Measurements from ENCODE around the gene NARS2. TPM values are rescaled to one million over a fixed set of nuclear protein-coding genes. Genes with fewer than 3 reads are reported as not detected.

NARS2 gene
- total RNA-seq, 3 donors from 2014 or later (not counting 1 experiment from before 2014, with no cell fraction given): 6.5 to 9.6 (median 8.8) TPM

- no peak overlapping the region for H3K4me3 Mint-ChIP-seq
- Histone ChIP-seq H3K9me3 (ENCODE audit: control insufficient read depth, insufficient read depth, low read length) (no peaks in the 10 kb centered on the region), H3K4me3 (ENCODE audit: low read length) (no peak overlapping the region), H3K4me1 (ENCODE audit: control insufficient read depth, insufficient read depth, low read length) (peaks cover 3% of the 10 kb centered on the region), H3K27me3 (ENCODE audit: control insufficient read depth, insufficient read depth, low read length) (no peaks in the 10 kb centered on the region), H3K27ac (ENCODE audit: low read length) (no peak overlapping the region), H3K36me3 (ENCODE audit: control insufficient read depth, insufficient read depth, low read length) (no peaks in the 10 kb centered on the region)
- DNase-seq (no peak), ATAC-seq (peak in 1 of 3 donors; percentile 50)
- no peaks in the 10 kb centered on the region for H3K9me3 Mint-ChIP-seq
- peaks cover 0 to 2% of the 10 kb centered on the region in 2 donors for H3K27me3 Mint-ChIP-seq (ENCODE audit: low read depth in 2 of 2)
- intact Hi-C loops (cut with micrococcal nuclease): no loop called here
- no peak overlapping the region for H3K27ac Mint-ChIP-seq
- WGBS (ENCODE audit: insufficient coverage): 32% methylated on average over 4 of the region's 4 CpGs
- TF ChIP-seq, protein P1, sequence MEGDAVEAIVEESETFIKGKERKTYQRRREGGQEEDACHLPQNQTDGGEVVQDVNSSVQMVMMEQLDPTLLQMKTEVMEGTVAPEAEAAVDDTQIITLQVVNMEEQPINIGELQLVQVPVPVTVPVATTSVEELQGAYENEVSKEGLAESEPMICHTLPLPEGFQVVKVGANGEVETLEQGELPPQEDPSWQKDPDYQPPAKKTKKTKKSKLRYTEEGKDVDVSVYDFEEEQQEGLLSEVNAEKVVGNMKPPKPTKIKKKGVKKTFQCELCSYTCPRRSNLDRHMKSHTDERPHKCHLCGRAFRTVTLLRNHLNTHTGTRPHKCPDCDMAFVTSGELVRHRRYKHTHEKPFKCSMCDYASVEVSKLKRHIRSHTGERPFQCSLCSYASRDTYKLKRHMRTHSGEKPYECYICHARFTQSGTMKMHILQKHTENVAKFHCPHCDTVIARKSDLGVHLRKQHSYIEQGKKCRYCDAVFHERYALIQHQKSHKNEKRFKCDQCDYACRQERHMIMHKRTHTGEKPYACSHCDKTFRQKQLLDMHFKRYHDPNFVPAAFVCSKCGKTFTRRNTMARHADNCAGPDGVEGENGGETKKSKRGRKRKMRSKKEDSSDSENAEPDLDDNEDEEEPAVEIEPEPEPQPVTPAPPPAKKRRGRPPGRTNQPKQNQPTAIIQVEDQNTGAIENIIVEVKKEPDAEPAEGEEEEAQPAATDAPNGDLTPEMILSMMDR (IDR thresholded peaks at IDR 0.05): no peak
- H3K4me1 Mint-ChIP-seq: peaks cover 0 to 4% of the 10 kb centered on the region in 2 donors
- H3K36me3 Mint-ChIP-seq: no peaks in the 10 kb centered on the region
Observed at GRCh38 chr11:78429660-78430059, 145.0 kb downstream of the NARS2 start.

GRCh38 chr11:78429209-78429608 lies 145.5 kb downstream of the NARS2 start:
- Mint-ChIP-seq H3K4me1 (peaks cover 0 to 7% of the 10 kb centered on the region in 2 donors), H3K27ac (no peak overlapping the region), H3K27me3 (ENCODE audit: low read depth in 2 of 2) (peaks cover 0 to 4% of the 10 kb centered on the region in 2 donors), H3K4me3 (no peak overlapping the region), H3K36me3 (no peaks in the 10 kb centered on the region), H3K9me3 (no peaks in the 10 kb centered on the region)
- no peak overlapping the region for H3K27ac ChIP-seq (ENCODE audit: low read length)
- H3K27me3 ChIP-seq (ENCODE audit: control insufficient read depth, insufficient read depth, low read length): no peaks in the 10 kb centered on the region
- TF ChIP-seq, protein P1 (IDR thresholded peaks at IDR 0.05): no peak
- intact Hi-C loops (cut with micrococcal nuclease): no loop called here
- H3K9me3 ChIP-seq (ENCODE audit: control insufficient read depth, insufficient read depth, low read length): no peaks in the 10 kb centered on the region
- H3K4me3 ChIP-seq (ENCODE audit: low read length): no peak overlapping the region
- H3K36me3 ChIP-seq (ENCODE audit: control insufficient read depth, insufficient read depth, low read length): no peaks in the 10 kb centered on the region
- H3K4me1 ChIP-seq (ENCODE audit: control insufficient read depth, insufficient read depth, low read length): peaks cover 3% of the 10 kb centered on the region
- no peak for ATAC-seq
- DNase-seq: no peak

DNA sequence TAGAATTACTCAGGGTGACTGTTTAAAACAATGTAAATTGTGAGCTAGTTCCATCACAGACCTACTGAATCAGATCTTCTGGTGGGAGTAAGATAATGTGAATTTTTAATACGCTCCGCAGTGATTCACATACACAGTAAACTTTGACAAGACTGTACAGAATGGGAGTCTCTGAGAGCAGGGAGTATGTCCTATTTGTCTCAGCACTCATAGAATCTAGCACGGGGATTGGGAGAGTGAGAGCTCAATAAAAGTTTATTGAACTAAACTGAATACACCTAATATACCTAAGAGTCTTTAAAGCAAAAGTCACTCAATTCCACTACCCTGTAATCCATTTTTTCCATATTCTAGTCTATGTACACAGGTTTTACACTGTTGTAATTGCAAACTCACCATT lies 145.9 kb downstream of the NARS2 start:
- no peaks in the 10 kb centered on the region for H3K9me3 Mint-ChIP-seq
- no peak overlapping the region for H3K27ac ChIP-seq (ENCODE audit: low read length)
- intact Hi-C loops (cut with micrococcal nuclease): no loop called here

DNA sequence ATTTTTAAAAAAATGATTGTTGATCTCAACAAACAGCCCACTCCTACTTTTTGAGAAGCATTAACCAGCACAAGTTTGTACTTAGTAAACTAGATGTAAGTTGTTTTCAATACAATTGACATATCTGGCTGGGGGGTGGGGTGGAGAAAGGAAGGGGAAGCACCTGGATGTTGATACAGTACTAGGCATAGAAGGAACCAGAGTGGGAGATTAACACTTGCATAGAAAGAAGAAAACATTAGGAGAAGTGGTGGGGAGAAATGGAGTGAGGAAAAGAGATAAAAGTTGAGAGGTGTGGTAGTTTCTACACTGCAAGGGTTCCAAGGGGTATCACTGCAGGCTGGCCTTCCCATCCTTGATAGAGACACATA lies 146.4 kb downstream of the NARS2 start:
- Mint-ChIP-seq H3K4me3 (no peak overlapping the region), H3K4me1 (peaks cover 0 to 7% of the 10 kb centered on the region in 2 donors)
- no peak overlapping the region for H3K4me3 ChIP-seq (ENCODE audit: low read length)

More for the DNA sequence above, 145.9 kb downstream of the NARS2 start:
- H3K4me1 ChIP-seq (ENCODE audit: control insufficient read depth, insufficient read depth, low read length): peaks cover 3% of the 10 kb centered on the region
- Mint-ChIP-seq H3K27ac (no peak overlapping the region), H3K4me1 (peaks cover 0 to 7% of the 10 kb centered on the region in 2 donors), H3K27me3 (ENCODE audit: low read depth in 2 of 2) (peaks cover 0 to 6% of the 10 kb centered on the region in 2 donors), H3K4me3 (no peak overlapping the region), H3K36me3 (no peaks in the 10 kb centered on the region)
- 100% methylated on average over 2 of the region's 3 CpGs for WGBS (ENCODE audit: insufficient coverage)
- no peak for ATAC-seq
- no peaks in the 10 kb centered on the region for H3K27me3 ChIP-seq (ENCODE audit: control insufficient read depth, insufficient read depth, low read length)
- no peaks in the 10 kb centered on the region for H3K36me3 ChIP-seq (ENCODE audit: control insufficient read depth, insufficient read depth, low read length)
- H3K9me3 ChIP-seq (ENCODE audit: control insufficient read depth, insufficient read depth, low read length): no peaks in the 10 kb centered on the region
- no peak for DNase-seq
- TF ChIP-seq, protein P1 (IDR thresholded peaks at IDR 0.05): no peak
- H3K4me3 ChIP-seq (ENCODE audit: low read length): no peak overlapping the region

More for the DNA sequence above, 146.4 kb downstream of the NARS2 start:
- Mint-ChIP-seq H3K36me3 (no peaks in the 10 kb centered on the region), H3K27me3 (ENCODE audit: low read depth in 2 of 2) (peaks cover 0 to 6% of the 10 kb centered on the region in 2 donors), H3K9me3 (no peaks in the 10 kb centered on the region), H3K27ac (no peak overlapping the region)
- H3K36me3 ChIP-seq (ENCODE audit: control insufficient read depth, insufficient read depth, low read length): no peaks in the 10 kb centered on the region
- H3K27me3 ChIP-seq (ENCODE audit: control insufficient read depth, insufficient read depth, low read length): no peaks in the 10 kb centered on the region
- no peaks in the 10 kb centered on the region for H3K9me3 ChIP-seq (ENCODE audit: control insufficient read depth, insufficient read depth, low read length)
- ATAC-seq: no peak
- no peak for DNase-seq
- peaks cover 3% of the 10 kb centered on the region for H3K4me1 ChIP-seq (ENCODE audit: control insufficient read depth, insufficient read depth, low read length)
- intact Hi-C loops (cut with micrococcal nuclease): no loop called here
- no peak overlapping the region for H3K27ac ChIP-seq (ENCODE audit: low read length)
- TF ChIP-seq, protein P1 (IDR thresholded peaks at IDR 0.05): no peak

All from natural killer cell (primary cell).